DND-41 (cell line): ENCODE results near the gene FAM168A.

ENCODE experiments used
- ATAC-seq: fragments of 200-7000 bp; cut with Tn5 transposase; 3 replicates; pipeline ENCODE4 v1.9.1; 2021; ENCODE audit warnings: low read depth; ENCODE audit not compliant: insufficient read depth
- DNase-seq: peaks from one replicate; pipeline ENCODE4 v3.0.0-alpha.2; 2020
- H2AFZ ChIP-seq: 2 replicates; pipeline ENCODE4 v1.6.0; 2012; ENCODE audit warnings: low read depth, low read length
- H3K27ac ChIP-seq: 2 replicates; pipeline ENCODE4 v1.5.1; 2012; ENCODE audit warnings: low read length, inconsistent platforms
- H3K27me3 ChIP-seq: fragments of 200-600 bp; sonication (generic); 2 replicates; pipeline ENCODE4 v1.6.0; 2012; ENCODE audit warnings: low read length, mild to moderate bottlenecking, inconsistent platforms; ENCODE audit not compliant: insufficient read depth, poor library complexity
- H3K36me3 ChIP-seq: 2 replicates; pipeline ENCODE4 v1.5.1; 2012; ENCODE audit warnings: low read length, inconsistent platforms; ENCODE audit not compliant: insufficient read depth
- H3K4me1 ChIP-seq: 2 replicates; pipeline ENCODE4 v1.5.1; 2012; ENCODE audit warnings: mild to moderate bottlenecking, low read length; ENCODE audit not compliant: insufficient read depth
- H3K4me2 ChIP-seq: 2 replicates; pipeline ENCODE4 v1.6.0; 2012; ENCODE audit warnings: mild to moderate bottlenecking, moderate library complexity, low read length, inconsistent platforms; ENCODE audit not compliant: insufficient read depth
- H3K4me3 ChIP-seq, 2 experiments: fragments of 200-600 bp in 1 of 2; shearing (Covaris generic) in 1 of 2; 2 replicates each; pipeline ENCODE4 v1.5.1; 2012 to 2016; ENCODE audit warnings: inconsistent platforms in 2 of 2, low read length in 2 of 2, mild to moderate bottlenecking in 2 of 2, low read depth in 1 of 2, moderate library complexity in 1 of 2
- H3K79me2 ChIP-seq: 2 replicates; pipeline ENCODE4 v1.6.0; 2012; ENCODE audit warnings: low read length, inconsistent platforms; ENCODE audit not compliant: insufficient read depth
- H3K9ac ChIP-seq: 2 replicates; pipeline ENCODE4 v1.6.0; 2012; ENCODE audit warnings: low read depth, mild to moderate bottlenecking, inconsistent platforms, low read length, moderate library complexity
- H3K9me3 ChIP-seq: 2 replicates; pipeline ENCODE4 v1.5.1; 2012; ENCODE audit warnings: low read length, moderate library complexity, mild to moderate bottlenecking, inconsistent platforms; ENCODE audit not compliant: insufficient read depth, severe bottlenecking
- H4K20me1 ChIP-seq: 2 replicates; pipeline ENCODE4 v1.6.0; 2012; ENCODE audit warnings: low read length; ENCODE audit not compliant: insufficient read depth
- EZH2 ChIP-seq: IDR thresholded peaks from 3 replicates; pipeline ENCODE4 v1.6.1; 2012; ENCODE audit warnings: borderline replicate concordance, low read depth, mild to moderate bottlenecking, moderate library complexity, low read length, inconsistent platforms; ENCODE audit not compliant: severe bottlenecking
- TF ChIP-seq, protein P1 (sequence below): IDR thresholded peaks from 2 replicates; pipeline ENCODE4 v1.5.1; 2012; ENCODE audit warnings: borderline replicate concordance, low read length, moderate library complexity, mild to moderate bottlenecking; ENCODE audit not compliant: poor library complexity, severe bottlenecking; ENCODE audit errors: extremely low read depth

FAM168A gene

DNA sequence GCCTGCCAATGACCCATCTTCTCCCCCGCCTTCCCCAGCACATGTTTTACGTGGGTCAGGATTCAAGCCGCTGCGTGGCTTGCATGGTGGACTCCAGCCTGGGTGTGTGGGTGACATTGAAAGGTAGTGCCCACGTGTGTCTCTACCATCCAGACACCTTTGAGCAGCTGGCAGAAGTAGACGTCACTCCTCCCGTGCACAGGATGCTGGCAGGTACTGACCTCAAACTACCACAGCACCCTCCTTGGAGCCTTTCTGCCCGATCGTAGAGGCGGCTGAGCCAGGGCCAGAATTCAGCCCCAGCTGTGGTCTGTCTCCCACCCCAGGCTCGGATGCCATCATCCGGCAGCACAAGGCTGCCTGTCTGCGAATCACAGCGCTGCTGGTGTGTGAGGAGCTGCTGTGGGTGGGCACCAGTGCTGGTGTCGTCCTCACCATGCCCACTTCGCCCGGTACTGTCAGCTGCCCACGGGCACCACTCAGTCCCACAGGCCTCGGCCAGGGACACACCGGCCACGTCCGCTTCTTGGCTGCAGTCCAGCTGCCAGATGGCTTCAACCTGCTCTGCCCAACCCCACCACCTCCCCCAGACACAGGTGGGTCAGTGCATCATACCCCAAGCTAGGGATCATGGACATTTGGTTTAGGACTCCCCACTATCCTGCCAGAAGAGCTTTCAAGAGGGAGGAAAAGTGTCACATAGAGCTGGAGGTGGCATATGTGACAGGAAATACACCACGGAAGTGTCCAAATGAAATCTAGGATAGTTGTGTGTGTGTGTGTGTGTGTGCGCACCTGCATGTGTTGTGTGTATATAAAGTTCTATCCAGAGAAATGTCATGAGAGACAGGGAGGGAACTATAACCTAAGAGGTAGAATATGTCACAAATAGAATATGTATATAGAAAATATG is 232.3 kb downstream of the FAM168A start:
- no peak for TF ChIP-seq EZH2
- TF ChIP-seq, protein P1, sequence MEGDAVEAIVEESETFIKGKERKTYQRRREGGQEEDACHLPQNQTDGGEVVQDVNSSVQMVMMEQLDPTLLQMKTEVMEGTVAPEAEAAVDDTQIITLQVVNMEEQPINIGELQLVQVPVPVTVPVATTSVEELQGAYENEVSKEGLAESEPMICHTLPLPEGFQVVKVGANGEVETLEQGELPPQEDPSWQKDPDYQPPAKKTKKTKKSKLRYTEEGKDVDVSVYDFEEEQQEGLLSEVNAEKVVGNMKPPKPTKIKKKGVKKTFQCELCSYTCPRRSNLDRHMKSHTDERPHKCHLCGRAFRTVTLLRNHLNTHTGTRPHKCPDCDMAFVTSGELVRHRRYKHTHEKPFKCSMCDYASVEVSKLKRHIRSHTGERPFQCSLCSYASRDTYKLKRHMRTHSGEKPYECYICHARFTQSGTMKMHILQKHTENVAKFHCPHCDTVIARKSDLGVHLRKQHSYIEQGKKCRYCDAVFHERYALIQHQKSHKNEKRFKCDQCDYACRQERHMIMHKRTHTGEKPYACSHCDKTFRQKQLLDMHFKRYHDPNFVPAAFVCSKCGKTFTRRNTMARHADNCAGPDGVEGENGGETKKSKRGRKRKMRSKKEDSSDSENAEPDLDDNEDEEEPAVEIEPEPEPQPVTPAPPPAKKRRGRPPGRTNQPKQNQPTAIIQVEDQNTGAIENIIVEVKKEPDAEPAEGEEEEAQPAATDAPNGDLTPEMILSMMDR, result no peak
- Histone ChIP-seq H3K79me2 (no peaks in the 10 kb centered on the region), H3K9ac (no peak overlapping the region), H3K4me3 (no peak overlapping the region), H3K36me3 (no peaks in the 10 kb centered on the region), H2AFZ (no peak overlapping the region), H3K4me2 (no peak overlapping the region), H3K27me3 (no peaks in the 10 kb centered on the region), H3K4me1 (peaks cover 6% of the 10 kb centered on the region), H3K9me3 (no peaks in the 10 kb centered on the region), H3K27ac (no peak overlapping the region), H4K20me1 (no peaks in the 10 kb centered on the region)
- ATAC-seq (peak; percentile 26; the same call in 1 of the 3 replicates), DNase-seq (no peak)

DNA sequence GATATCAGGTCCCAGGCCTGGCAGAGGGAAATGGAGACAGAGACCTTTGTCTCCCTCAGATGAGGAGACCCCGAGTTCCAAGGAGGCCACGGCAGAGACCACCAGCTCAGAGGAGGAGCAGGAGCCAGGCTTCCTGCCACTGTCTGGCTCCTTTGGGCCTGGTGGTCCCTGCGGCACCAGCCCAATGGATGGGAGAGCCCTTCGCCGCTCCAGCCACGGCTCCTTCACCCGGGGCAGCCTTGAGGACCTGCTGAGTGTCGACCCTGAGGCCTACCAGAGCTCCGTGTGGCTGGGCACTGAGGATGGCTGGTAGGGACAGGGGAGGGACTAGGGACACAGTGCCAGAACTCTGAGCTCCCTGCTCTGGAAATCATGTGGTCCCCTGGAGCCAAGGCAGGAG is 234.8 kb downstream of the FAM168A start:
- no peak for TF ChIP-seq EZH2
- TF ChIP-seq, protein P1, result no peak
- ATAC-seq (no peak), DNase-seq (no peak)
- Histone ChIP-seq H3K27ac (no peak overlapping the region), H3K4me1 (peaks cover 6% of the 10 kb centered on the region), H3K4me2 (no peak overlapping the region), H3K36me3 (no peaks in the 10 kb centered on the region), H4K20me1 (peaks cover 3% of the 10 kb centered on the region; the same call in 1 of the 2 replicates), H3K79me2 (no peaks in the 10 kb centered on the region), H3K9me3 (no peaks in the 10 kb centered on the region), H3K9ac (no peak overlapping the region), H3K4me3 (no peak overlapping the region), H3K27me3 (no peaks in the 10 kb centered on the region), H2AFZ (no peak overlapping the region)

DNA sequence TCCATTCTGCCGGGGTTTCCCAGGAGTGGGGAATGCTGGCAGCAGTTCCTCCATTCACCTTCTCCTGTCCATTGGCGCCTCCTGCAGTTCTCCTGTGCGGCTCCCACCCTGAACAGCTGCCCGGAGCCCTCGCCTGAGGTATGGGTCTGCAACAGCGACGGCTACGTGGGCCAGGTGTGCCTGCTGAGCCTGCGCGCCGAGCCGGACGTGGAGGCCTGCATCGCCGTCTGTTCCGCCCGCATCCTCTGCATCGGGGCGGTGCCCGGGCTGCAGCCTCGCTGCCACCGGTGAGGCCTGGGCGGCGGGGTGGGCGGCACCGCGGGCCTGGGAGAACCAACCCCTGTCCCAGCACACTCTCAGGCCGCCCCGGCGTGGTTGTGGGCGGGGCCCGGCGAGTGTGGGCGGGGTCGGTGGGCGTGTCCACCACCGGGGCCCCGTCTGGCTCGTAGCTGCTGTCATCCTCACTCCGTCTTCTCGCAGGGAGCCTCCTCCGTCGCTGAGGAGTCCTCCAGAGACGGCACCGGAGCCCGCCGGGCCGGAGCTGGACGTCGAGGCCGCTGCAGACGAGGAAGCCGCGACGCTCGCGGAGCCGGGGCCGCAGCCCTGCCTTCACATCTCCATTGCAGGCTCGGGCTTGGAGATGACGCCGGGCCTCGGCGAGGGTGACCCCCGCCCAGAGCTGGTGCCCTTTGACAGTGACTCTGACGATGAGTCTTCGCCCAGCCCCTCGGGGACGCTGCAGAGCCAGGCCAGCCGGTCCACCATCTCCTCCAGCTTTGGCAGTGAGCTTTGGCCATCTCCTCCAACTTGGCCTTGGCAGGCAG is 235.7 kb downstream of the FAM168A start:
- peaks cover 3% of the 10 kb centered on the region; the same call in 1 of the 2 replicates for H4K20me1 ChIP-seq
- H3K9ac ChIP-seq, result no peak overlapping the region
- H3K4me1 ChIP-seq, result peaks cover 6% of the 10 kb centered on the region
- ATAC-seq (no peak), DNase-seq (no peak)
- no peak overlapping the region for H2AFZ ChIP-seq
- H3K27me3 ChIP-seq, result no peaks in the 10 kb centered on the region
- H3K79me2 ChIP-seq, result no peaks in the 10 kb centered on the region
- H3K36me3 ChIP-seq, result no peaks in the 10 kb centered on the region
- H3K4me2 ChIP-seq, result no peak overlapping the region
- H3K27ac ChIP-seq, result no peak overlapping the region
- no peak for TF ChIP-seq EZH2
- TF ChIP-seq, protein P1, result no peak
- no peaks in the 10 kb centered on the region for H3K9me3 ChIP-seq
- no peak overlapping the region for H3K4me3 ChIP-seq
